Neutrophil (primary cell): ENCODE results near the gene NUDT14.

Experiments
- H3K27ac ChIP-seq: fragments of 200-600 bp; sonication (generic); 2 replicates; pipeline ENCODE4 v1.5.1; 2016; ENCODE audit warnings: mild to moderate bottlenecking, moderate library complexity
- H3K27me3 ChIP-seq: fragments of 200-600 bp; sonication (generic); 2 replicates; pipeline ENCODE4 v1.6.0; 2016; ENCODE audit warnings: mild to moderate bottlenecking
- H3K36me3 ChIP-seq: fragments of 200-600 bp; sonication (generic); 2 replicates; pipeline ENCODE4 v1.5.1; 2017
- H3K4me1 ChIP-seq, 2 experiments: fragments of 200-600 bp in 1 of 2; sonication (generic) in 1 of 2; 1 replicate in 1 of 2; 2 replicates in 1 of 2; pipeline versions ENCODE4 v1.5.1 to v1.6.1; 2013 to 2016; ENCODE audit warnings: low read depth in 1 of 2, low read length in 1 of 2, mild to moderate bottlenecking in 1 of 2, moderate library complexity in 1 of 2; ENCODE audit not compliant: control insufficient read depth in 1 of 2, insufficient read depth in 1 of 2
- H3K4me3 ChIP-seq, 2 experiments: fragments of 200-600 bp in 1 of 2; sonication (generic) in 1 of 2; 1 replicate in 1 of 2; 2 replicates in 1 of 2; pipeline ENCODE4 v1.5.1; 2013 to 2016; ENCODE audit warnings: low read depth in 1 of 2, low read length in 1 of 2, mild to moderate bottlenecking in 1 of 2, moderate library complexity in 1 of 2
- H3K9me3 ChIP-seq: fragments of 200-600 bp; sonication (generic); 2 replicates; pipeline ENCODE4 v1.5.1; 2016
- CTCF ChIP-seq: fragments of 200-600 bp; sonication (generic); IDR thresholded peaks from 2 replicates; pipeline ENCODE4 v1.5.1; 2016; ENCODE audit warnings: antibody characterized with exemption

Gene NUDT14

GRCh38 chr14:105171004-105171673, 10.0 kb downstream of the NUDT14 start:
- Histone ChIP-seq H3K36me3 (no peaks in the 10 kb centered on the region), H3K4me3 (no peak overlapping the region), H3K27ac (no peak overlapping the region), H3K4me1 (peaks cover 5% of the 10 kb centered on the region in 2 experiments), H3K27me3 (peaks cover 98% of the 10 kb centered on the region), H3K9me3 (no peaks in the 10 kb centered on the region)
- TF ChIP-seq CTCF, result no peak

- Histone ChIP-seq H3K4me1 (peaks cover 5% of the 10 kb centered on the region in 2 experiments), H3K27ac (no peak overlapping the region), H3K4me3 (no peak overlapping the region), H3K36me3 (no peaks in the 10 kb centered on the region), H3K27me3 (peaks cover 98% of the 10 kb centered on the region), H3K9me3 (no peaks in the 10 kb centered on the region)
- no peak for TF ChIP-seq CTCF
Observed at GRCh38 chr14:105169776-105170655, 11.1 kb downstream of the NUDT14 start.

- H3K36me3 ChIP-seq, result no peaks in the 10 kb centered on the region
- H3K27ac ChIP-seq, result no peak overlapping the region
- TF ChIP-seq CTCF, result no peak
- H3K27me3 ChIP-seq, result peaks cover 95% of the 10 kb centered on the region
- no peaks in the 10 kb centered on the region for H3K9me3 ChIP-seq
- H3K4me1 ChIP-seq, result peaks cover 5% of the 10 kb centered on the region in 2 experiments
- no peak overlapping the region for H3K4me3 ChIP-seq
Observed at GRCh38 chr14:105168979-105169507, 12.1 kb downstream of the NUDT14 start.

GRCh38 chr14:105168496-105168978, 12.6 kb downstream of the NUDT14 start, which contains the start of gene JAG2:
JAG2 (minus strand) TSS chr14:105168776; CDS start chr14:105168420, 356 bp downstream.
- Histone ChIP-seq H3K4me1 (peaks cover 5% of the 10 kb centered on the region in 2 experiments), H3K4me3 (no peak within 1 kb of the TSS), H3K27me3 (peaks cover 90% of the 10 kb centered on the region)

More at GRCh38 chr14:105168496-105168978, 12.6 kb downstream of the NUDT14 start, which contains the start of gene JAG2:
- TF ChIP-seq CTCF, result no peak
- Histone ChIP-seq H3K27ac (no peak within 1 kb of the TSS), H3K36me3 (no peaks in the 10 kb centered on the region), H3K9me3 (no peaks in the 10 kb centered on the region)
